Left lobe of liver (tissue), 2 donors: ENCODE data around the gene UHRF1. TPM values are rescaled to one million over a fixed set of nuclear protein-coding genes. Genes with fewer than 3 reads are reported as not detected.
"Not testable (repeated sequence)": the region's sequence is repeated elsewhere in the genome, so short reads cannot be mapped to it uniquely, and the experiment has no call there.

Source experiments
- ATAC-seq: fragments of 200-7000 bp; cut with Tn5 transposase; one replicate; pipeline ENCODE4 v1.9.1; 2020; ENCODE audit warnings: mild to moderate bottlenecking, moderate library complexity
- DNase-seq: peaks from one replicate; pipeline ENCODE4 v3.0.0-alpha.2; 2020; ENCODE audit warnings: low spot score
- total RNA-seq: library from RNA; stranded (reverse); gene quantifications from one replicate; pipeline ENCODE4 v1.2.1, GENCODE V29; 2021
- donor health status: DM: no; HTN: no; CAD: no; lungs with moderate emphysema.
- donor health status: DM: no; HTN: yes; CAD: no.

Gene UHRF1
- total RNA-seq, 1 donor from 2014 or later = 0.45 TPM

GRCh38 chr19:4970558-4971423, 61.5 kb downstream of the UHRF1 start:
- DNase-seq = peak; percentile 63
- peak; percentile 7 for ATAC-seq

GRCh38 chr19:4971424-4971793, 62.1 kb downstream of the UHRF1 start:
- peak; percentile 74 for DNase-seq
- ATAC-seq = peak; percentile 37

- DNase-seq (no peak), ATAC-seq (no peak)
Measured at GRCh38 chr19:4971816-4972495, 62.7 kb downstream of the UHRF1 start.

- ATAC-seq (peak; percentile 16), DNase-seq (peak; percentile 69)
Measured at GRCh38 chr19:4972509-4973230, 63.4 kb downstream of the UHRF1 start.

GRCh38 chr19:4974880-4975469, 65.7 kb downstream of the UHRF1 start:
- ATAC-seq (no peak), DNase-seq (no peak)

- ATAC-seq, DNase-seq: not testable (repeated sequence)
Measured at GRCh38 chr19:4975601-4976000, 66.3 kb downstream of the UHRF1 start.

- ATAC-seq (peak; percentile 39), DNase-seq (peak; percentile 62)
Measured at GRCh38 chr19:4976401-4977298, 67.3 kb downstream of the UHRF1 start.

- DNase-seq (no peak), ATAC-seq (no peak)
Measured at GRCh38 chr19:4977299-4978174, 68.2 kb downstream of the UHRF1 start.

GRCh38 chr19:4979211-4979807, 70.0 kb downstream of the UHRF1 start:
- ATAC-seq = peak; percentile 79
- peak; percentile 78 for DNase-seq

- DNase-seq (no peak), ATAC-seq (no peak)
Measured at GRCh38 chr19:4980067-4980466, 70.8 kb downstream of the UHRF1 start.

- DNase-seq = no peak
- ATAC-seq = no peak
Measured at GRCh38 chr19:4980838-4981680, 71.8 kb downstream of the UHRF1 start.

GRCh38 chr19:4981681-4981958, 72.3 kb downstream of the UHRF1 start:
- no peak for DNase-seq
- no peak for ATAC-seq

- no peak for ATAC-seq
- DNase-seq = no peak
Measured at GRCh38 chr19:4983346-4984105, 74.2 kb downstream of the UHRF1 start.

GRCh38 chr19:4984106-4984380, 74.7 kb downstream of the UHRF1 start:
- ATAC-seq (no peak), DNase-seq (no peak)

- no peak for DNase-seq
Measured at GRCh38 chr19:4984438-4984990, 75.2 kb downstream of the UHRF1 start.

GRCh38 chr19:4985551-4985991, 76.3 kb downstream of the UHRF1 start:
- ATAC-seq (no peak), DNase-seq (no peak)

More at GRCh38 chr19:4984438-4984990, 75.2 kb downstream of the UHRF1 start:
- no peak for ATAC-seq

- ATAC-seq (no peak), DNase-seq (no peak)
Measured at GRCh38 chr19:4986056-4986455, 76.8 kb downstream of the UHRF1 start.
